ENCODE results near the gene FOXD4L3.
"Not testable (repeated sequence)": the region's sequence is repeated elsewhere in the genome, so short reads cannot be mapped to it uniquely, and the experiment has no call there.

GRCh38 chr9:68307127-68307526, 4.5 kb downstream of the FOXD4L3 start:
- TF ChIP-seq ATF2 (CRISPR knock-in tag; IDR thresholded peaks at IDR 0.05; ENCODE audit: borderline replicate concordance, low read depth); CTCF (IDR thresholded peaks at IDR 0.05); USF2 (CRISPR knock-in tag; IDR thresholded peaks at IDR 0.05); ZNF232 (CRISPR knock-in tag; IDR thresholded peaks at IDR 0.05); FOXP4 (CRISPR knock-in tag; IDR thresholded peaks at IDR 0.05): not testable (repeated sequence)
